ENCODE measurements around the gene RAVER1. TPM values are rescaled to one million over a fixed set of nuclear protein-coding genes. Genes with fewer than 3 reads are reported as not detected.

The RAVER1 gene
- total and polyA plus RNA-seq, 2 donors (not counting 1 experiment from before 2014, with no cell fraction given), result 21.0 to 62.7 TPM

- H3K4me1 Mint-ChIP-seq, result peaks cover 21% of the 10 kb centered on the region
- H3K9me3 Mint-ChIP-seq (ENCODE audit: insufficient read depth), result no peaks in the 10 kb centered on the region
- Histone ChIP-seq H3K79me2 (ENCODE audit: control insufficient read depth, insufficient read depth, low read length) (peaks cover 30% of the 10 kb centered on the region), H3K9ac (ENCODE audit: low read length) (peak within 1 kb of the TSS; percentile 94), H3K36me3 (replicated peaks in 1 of 2; ENCODE audit: control extremely low read depth in 1 of 2, control insufficient read depth in 1 of 2, extremely low read depth in 1 of 2, insufficient read depth in 2 of 2, low read length in 1 of 2) (peaks cover 0 to 12% of the 10 kb centered on the region in 2 experiments), H3K4me2 (replicated peaks; ENCODE audit: low read depth, low read length, poor library complexity, severe bottlenecking) (peak within 1 kb of the TSS; percentile 99), H4K20me1 (ENCODE audit: control insufficient read depth, insufficient read depth, low read length, poor library complexity, severe bottlenecking) (no peaks in the 10 kb centered on the region), H3K9me3 (ENCODE audit: control extremely low read depth in 1 of 3, control insufficient read depth in 2 of 3, insufficient read depth in 1 of 3, low read length in 2 of 3) (no peaks in the 10 kb centered on the region), H3K27me3 (replicated peaks in 1 of 4; ENCODE audit: control extremely low read depth in 1 of 4, control insufficient read depth in 3 of 4, insufficient read depth in 4 of 4, low read length in 3 of 4) (no peaks in the 10 kb centered on the region), H3K4me1 (ENCODE audit: control insufficient read depth in 2 of 2, insufficient read depth in 2 of 2, low read length in 2 of 2) (peaks cover 10 to 17% of the 10 kb centered on the region in 2 donors), H3K27ac (ENCODE audit: low read length in 2 of 2) (peak within 1 kb of the TSS; percentile 78 to 91), H2AFZ (ENCODE audit: insufficient read depth, low read depth, low read length, poor library complexity, severe bottlenecking) (peak within 1 kb of the TSS; percentile 98), H3K4me3 (ENCODE audit: control extremely low read depth in 1 of 5, extremely low read depth in 1 of 5, insufficient read depth in 1 of 5, low read depth in 2 of 5, low read length in 4 of 5) (peak within 1 kb of the TSS; percentile 63 to 99 (median 90))
- intact Hi-C loops (cut with micrococcal nuclease), result loop anchor here (1.0 to 2.0 kb wide), 5 partner anchors 23 to 284 kb away; partner anchors contain the start of genes CDC37, ICAM1 and RAVER1
- peak within 1 kb of the TSS; percentile 87 for H3K4me3 Mint-ChIP-seq
- CTCF ChIA-PET, result interaction anchor here (0.6 to 18.2 kb wide), 13 partner anchors 8 to 322 kb away, joined by 3 to 570 read pairs (median 5); partner anchors contain the start of gene ICAM1
- DNase-seq (peak; percentile 99), ATAC-seq (ENCODE audit: low read depth) (peak; percentile 91)
- no peaks in the 10 kb centered on the region for H3K27me3 Mint-ChIP-seq
- POLR2A ChIA-PET, result interaction anchor here (0.5 to 2.3 kb wide), 7 partner anchors 38 to 186 kb away, joined by 3 to 15 read pairs (median 6); partner anchors contain the start of genes DNMT1, ICAM1 and RAVER1
- H3K27ac Mint-ChIP-seq, result peak within 1 kb of the TSS; percentile 91
- WGBS (ENCODE audit: insufficient coverage), result under 1% methylated on average over 58 of the region's 58 CpGs
- TF ChIP-seq EZH2 (IDR thresholded peaks at IDR 0.05; ENCODE audit: borderline replicate concordance, insufficient read depth, low read depth, low read length, poor library complexity, severe bottlenecking) (no peak), CTCF (IDR thresholded peaks at IDR 0.05) (no peak)
Observed at GRCh38 chr19:10380313-10381102, 47.2 kb upstream of the RAVER1 start, which contains the start of gene TYK2. Gene TYK2, minus strand, starts transcription at chr19:10380572. Its CDS starts 2,166 bp downstream, at chr19:10378406.
